Lung (tissue), 12 donors: ENCODE measurements around the gene CCNL2. TPM values are rescaled to one million over a fixed set of nuclear protein-coding genes. Genes with fewer than 3 reads are reported as not detected.

Experiments used
- ATAC-seq: fragments of 200-7000 bp; cut with Tn5 transposase; one replicate; pipeline ENCODE4 v1.9.1; 2020; ENCODE audit warnings: moderate number of reproducible peaks; ENCODE audit not compliant: insufficient read depth, low FRiP score
- DNase-seq, 3 donors: peaks; one replicate each; pipeline ENCODE4 v3.0.0-alpha.2; 2013 to 2017
- H3K27ac ChIP-seq, 2 donors: one replicate each; pipeline ENCODE4 v1.5.1; 2013; ENCODE audit warnings: mild to moderate bottlenecking in 2 of 2, moderate library complexity in 2 of 2, control low read depth in 1 of 2, inconsistent platforms in 1 of 2, low read depth in 1 of 2, low read length in 1 of 2
- H3K27me3 ChIP-seq, 3 donors: one replicate each; pipeline ENCODE4 v1.5.1; 2013; ENCODE audit warnings: low read length in 2 of 3; ENCODE audit not compliant: control insufficient read depth in 3 of 3, insufficient read depth in 3 of 3
- H3K36me3 ChIP-seq, 4 donors: one replicate each; pipeline ENCODE4 v1.5.1; 2013; ENCODE audit warnings: low read length in 4 of 4, mild to moderate bottlenecking in 1 of 4, moderate library complexity in 1 of 4; ENCODE audit not compliant: control insufficient read depth in 4 of 4, insufficient read depth in 4 of 4
- H3K4me1 ChIP-seq, 5 donors: one replicate each; pipeline ENCODE4 v1.5.1; 2013; ENCODE audit warnings: low read length in 5 of 5, mild to moderate bottlenecking in 2 of 5, moderate library complexity in 1 of 5; ENCODE audit not compliant: control insufficient read depth in 5 of 5, insufficient read depth in 5 of 5
- H3K4me3 ChIP-seq: one replicate; pipeline ENCODE4 v1.5.1; 2013; ENCODE audit warnings: mild to moderate bottlenecking, control low read depth, moderate library complexity
- H3K9ac ChIP-seq, 2 donors: one replicate each; pipeline ENCODE4 v1.5.1; 2013; ENCODE audit warnings: low read length in 2 of 2, control low read depth in 1 of 2; ENCODE audit not compliant: insufficient read depth in 1 of 2
- H3K9me3 ChIP-seq, 4 donors: one replicate each; pipeline ENCODE4 v1.5.1; 2013; ENCODE audit warnings: low read length in 3 of 4, mild to moderate bottlenecking in 1 of 4, moderate library complexity in 1 of 4; ENCODE audit not compliant: control insufficient read depth in 4 of 4, insufficient read depth in 3 of 4
- WGBS, 2 donors: extraction: QIAGEN DNeasy Blood & Tissue Kit; methylation state at CpG; one replicate each; pipeline ENCODE4 v1.1.7; 2013; 5-methylcytosine and 5-hydroxymethylcytosine counted together
- polyA plus RNA-seq, 2 donors: library from polyadenylated mRNA; stranded (reverse); fragments of 200-250 nt; gene quantifications; one replicate each; pipeline ENCODE4 v1.2.1, GENCODE V29; 2013
- total RNA-seq, 2 donors: library from RNA; depleted of rRNA in 1 of 2; stranded (reverse); fragments of >200 nt in 1 of 2; gene quantifications; one replicate each; pipeline ENCODE4 v1.2.1, GENCODE V29; 2014 to 2021
- TF ChIP-seq, protein P1 (sequence below): IDR thresholded peaks from 2 replicates; pipeline ENCODE4 v1.5.1; 2012; ENCODE audit warnings: mild to moderate bottlenecking; ENCODE audit errors: control extremely low read depth, extremely low read depth
- donor health status: control.
- donor health status: control.
- donor health status: Bipolar disorder and iron deficiency.
- donor health status: healthy.
- donor health status: DM: yes; HTN: yes; CAD: no.

The CCNL2 gene
- total and polyA plus RNA-seq, 4 donors = 97.9 to 385 (median 193) TPM

DNA sequence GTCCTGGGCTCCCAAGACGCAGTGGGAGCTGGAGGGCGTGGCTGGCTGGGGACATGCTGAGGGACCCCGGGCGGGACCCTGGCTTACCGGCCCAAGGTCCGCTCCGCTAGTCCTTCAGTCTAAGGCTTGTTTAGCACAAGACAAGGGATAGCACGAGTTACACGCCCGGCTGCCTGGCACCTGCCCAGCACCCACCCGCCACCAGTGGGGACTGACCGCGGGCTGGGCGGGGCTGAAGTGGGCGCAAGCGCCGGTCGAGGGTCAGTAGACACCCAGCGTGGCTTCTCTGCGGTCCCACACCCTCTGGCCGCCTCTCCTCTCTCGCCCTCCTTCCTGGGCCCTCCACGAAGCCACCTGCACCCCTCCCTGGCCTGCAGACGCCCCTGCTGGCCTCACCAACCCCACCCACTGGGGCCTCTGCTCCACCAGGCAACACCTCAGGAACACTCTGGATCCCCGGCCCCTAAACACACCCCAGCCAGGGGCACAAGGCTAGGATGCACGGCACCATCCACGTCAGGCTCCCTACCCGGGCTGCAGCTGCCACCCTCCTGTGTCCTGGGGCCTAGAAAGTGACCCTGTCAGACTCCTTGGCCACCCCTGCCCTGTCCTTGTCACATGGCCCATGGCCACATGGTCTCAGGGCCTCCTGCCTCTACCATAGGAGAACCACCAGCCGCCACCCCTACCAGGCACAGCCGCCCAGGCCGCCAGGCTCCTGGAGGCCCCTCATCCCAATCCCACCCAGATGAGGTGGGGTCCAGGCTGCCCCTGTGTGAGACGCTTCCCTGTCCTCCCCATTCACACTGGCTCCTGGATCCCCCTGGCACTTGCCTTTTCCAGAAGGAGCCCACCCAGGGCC is 62.0 kb downstream of the CCNL2 start:
- 97 to 98% methylated on average over 24 to 32 of the region's 32 CpGs for WGBS, 2 donors
- no peak for ATAC-seq
- TF ChIP-seq, protein P1, sequence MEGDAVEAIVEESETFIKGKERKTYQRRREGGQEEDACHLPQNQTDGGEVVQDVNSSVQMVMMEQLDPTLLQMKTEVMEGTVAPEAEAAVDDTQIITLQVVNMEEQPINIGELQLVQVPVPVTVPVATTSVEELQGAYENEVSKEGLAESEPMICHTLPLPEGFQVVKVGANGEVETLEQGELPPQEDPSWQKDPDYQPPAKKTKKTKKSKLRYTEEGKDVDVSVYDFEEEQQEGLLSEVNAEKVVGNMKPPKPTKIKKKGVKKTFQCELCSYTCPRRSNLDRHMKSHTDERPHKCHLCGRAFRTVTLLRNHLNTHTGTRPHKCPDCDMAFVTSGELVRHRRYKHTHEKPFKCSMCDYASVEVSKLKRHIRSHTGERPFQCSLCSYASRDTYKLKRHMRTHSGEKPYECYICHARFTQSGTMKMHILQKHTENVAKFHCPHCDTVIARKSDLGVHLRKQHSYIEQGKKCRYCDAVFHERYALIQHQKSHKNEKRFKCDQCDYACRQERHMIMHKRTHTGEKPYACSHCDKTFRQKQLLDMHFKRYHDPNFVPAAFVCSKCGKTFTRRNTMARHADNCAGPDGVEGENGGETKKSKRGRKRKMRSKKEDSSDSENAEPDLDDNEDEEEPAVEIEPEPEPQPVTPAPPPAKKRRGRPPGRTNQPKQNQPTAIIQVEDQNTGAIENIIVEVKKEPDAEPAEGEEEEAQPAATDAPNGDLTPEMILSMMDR = no peak

DNA sequence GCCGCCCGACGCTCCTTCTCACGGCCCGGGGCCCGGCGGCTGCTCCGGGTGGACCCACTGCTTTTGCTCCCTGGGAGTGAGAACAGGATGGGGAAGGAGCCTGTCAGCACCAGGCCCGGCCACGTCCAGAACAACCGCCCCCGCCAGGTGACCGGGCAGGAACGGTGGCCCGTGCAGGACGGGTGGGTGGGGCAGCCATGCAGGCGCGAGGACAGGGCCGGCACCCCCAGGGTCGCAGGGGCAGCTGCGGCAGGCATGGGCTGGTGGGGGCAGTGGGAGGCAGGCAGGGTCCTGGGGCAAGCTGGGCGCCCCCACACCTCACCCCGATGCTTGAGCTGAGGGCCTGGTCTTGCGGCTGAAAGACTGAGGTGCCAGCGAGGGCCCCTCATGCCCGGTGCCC is 62.7 kb downstream of the CCNL2 start:
- Histone ChIP-seq H3K9me3 (peaks cover 0 to 5% (median 0%) of the 10 kb centered on the region in 4 donors), H3K4me3 (no peak overlapping the region), H3K36me3 (peaks cover 4 to 55% (median 11%) of the 10 kb centered on the region in 4 donors), H3K27me3 (no peaks in the 10 kb centered on the region), H3K27ac (no peak overlapping the region), H3K9ac (no peak overlapping the region), H3K4me1 (peaks cover 0 to 2% (median 0%) of the 10 kb centered on the region in 5 donors)
- WGBS, 2 donors = 93 to 94% methylated on average over 22 to 26 of the region's 26 CpGs
- ATAC-seq (no peak), DNase-seq (no peak)
- TF ChIP-seq, protein P1 = no peak

More for the DNA sequence above, 62.0 kb downstream of the CCNL2 start:
- Histone ChIP-seq H3K36me3 (peaks cover 4 to 59% (median 11%) of the 10 kb centered on the region in 4 donors), H3K9me3 (peaks cover 0 to 5% (median 0%) of the 10 kb centered on the region in 4 donors), H3K9ac (no peak overlapping the region), H3K27ac (no peak overlapping the region), H3K4me1 (peaks cover 0 to 2% (median 0%) of the 10 kb centered on the region in 5 donors), H3K27me3 (no peaks in the 10 kb centered on the region), H3K4me3 (no peak overlapping the region)
- no peak for DNase-seq

- no peak overlapping the region for H3K27ac ChIP-seq
- no peak overlapping the region for H3K4me3 ChIP-seq
- 91% methylated on average over 20 to 21 of the region's 21 CpGs for WGBS, 2 donors
- DNase-seq (no peak), ATAC-seq (no peak)
- TF ChIP-seq, protein P1 = no peak
- no peaks in the 10 kb centered on the region for H3K27me3 ChIP-seq
- no peak overlapping the region for H3K9ac ChIP-seq
- peaks cover 0 to 5% (median 0%) of the 10 kb centered on the region in 4 donors for H3K9me3 ChIP-seq
- H3K36me3 ChIP-seq = peaks cover 4 to 53% (median 8%) of the 10 kb centered on the region in 4 donors
- H3K4me1 ChIP-seq = peaks cover 0 to 2% (median 0%) of the 10 kb centered on the region in 5 donors
Measured at GRCh38 chr1:1335792-1336248, 63.3 kb downstream of the CCNL2 start.

Other genes with a start within 250 kb of the CCNL2 start
- gene TTLL10, start 225.5 kb downstream of the CCNL2 start, total RNA-seq = 10 to 100 TPM in 1 of 2 donors, 1 to 10 TPM in 1; 4.8 to 19.7 TPM
- 1 to 10 TPM; 3.7 to 4.3 TPM for gene TTLL10, start 225.5 kb downstream of the CCNL2 start, polyA plus RNA-seq
- gene TNFRSF18, start 192.7 kb downstream of the CCNL2 start, total RNA-seq = 1 to 10 TPM; 2.7 to 4.0 TPM
- gene TNFRSF18, start 192.7 kb downstream of the CCNL2 start, polyA plus RNA-seq = 1 to 10 TPM; 1.8 to 2.1 TPM
- 1 to 10 TPM; 3.6 to 5.3 TPM for gene TNFRSF4, start 185.2 kb downstream of the CCNL2 start, total RNA-seq
- 10 to 100 TPM in 1 of 2 donors, 1 to 10 TPM in 1; 8.5 to 11.3 TPM for gene TNFRSF4, start 185.2 kb downstream of the CCNL2 start, polyA plus RNA-seq
- gene SDF4, start 167.3 kb downstream of the CCNL2 start, total RNA-seq = 100 to 1,000 TPM in 1 of 2 donors, 10 to 100 TPM in 1; 65.7 to 189 TPM
- gene SDF4, start 167.3 kb downstream of the CCNL2 start, polyA plus RNA-seq = 100 to 1,000 TPM; 108 to 178 TPM
- gene B3GALT6, start 167.1 kb downstream of the CCNL2 start, total RNA-seq = 10 to 100 TPM in 1 of 2 donors, 1 to 10 TPM in 1; 7.0 to 28.3 TPM
- gene B3GALT6, start 167.1 kb downstream of the CCNL2 start, polyA plus RNA-seq = 10 to 100 TPM; 12.7 to 18.9 TPM
- gene C1QTNF12, start 152.6 kb downstream of the CCNL2 start, total RNA-seq = 1 to 10 TPM; 1.5 to 2.5 TPM
- gene C1QTNF12, start 152.6 kb downstream of the CCNL2 start, polyA plus RNA-seq = 1 to 10 TPM; 1.2 to 3.0 TPM
- gene UBE2J2, start 125.5 kb downstream of the CCNL2 start, total RNA-seq = 10 to 100 TPM; 36.0 to 57.4 TPM
- 10 to 100 TPM; 45.9 to 48.2 TPM for gene UBE2J2, start 125.5 kb downstream of the CCNL2 start, polyA plus RNA-seq
- 1 to 10 TPM; 2.3 to 2.4 TPM for gene SCNN1D, start 118.9 kb downstream of the CCNL2 start, total RNA-seq
- gene SCNN1D, start 118.9 kb downstream of the CCNL2 start, polyA plus RNA-seq = 1 to 10 TPM in 1 of 2 donors, under 1 TPM in 1; 0.94 to 3.5 TPM
- gene ACAP3, start 91.4 kb downstream of the CCNL2 start, total RNA-seq = 10 to 100 TPM; 33.6 to 62.8 TPM
- 10 to 100 TPM; 18.7 to 42.0 TPM for gene ACAP3, start 91.4 kb downstream of the CCNL2 start, polyA plus RNA-seq
- gene PUSL1, start 90.7 kb downstream of the CCNL2 start, total RNA-seq = 10 to 100 TPM; 11.3 to 21.1 TPM
- 10 to 100 TPM; 16.1 to 23.7 TPM for gene PUSL1, start 90.7 kb downstream of the CCNL2 start, polyA plus RNA-seq
- gene INTS11, start 74.7 kb downstream of the CCNL2 start, total RNA-seq = 100 to 1,000 TPM in 1 of 2 donors, 10 to 100 TPM in 1; 89.8 to 102 TPM
- gene INTS11, start 74.7 kb downstream of the CCNL2 start, polyA plus RNA-seq = 100 to 1,000 TPM in 1 of 2 donors, 10 to 100 TPM in 1; 91.2 to 130 TPM
- 10 to 100 TPM; 14.2 to 24.2 TPM for gene CPTP, start 74.5 kb downstream of the CCNL2 start, total RNA-seq
- 10 to 100 TPM; 10.9 to 32.0 TPM for gene CPTP, start 74.5 kb downstream of the CCNL2 start, polyA plus RNA-seq
- 1 to 10 TPM in 1 of 2 donors, under 1 TPM in 1; 0.67 to 1.3 TPM for gene TAS1R3, start 68.1 kb downstream of the CCNL2 start, total RNA-seq
- gene TAS1R3, start 68.1 kb downstream of the CCNL2 start, polyA plus RNA-seq = under 1 TPM; 0.13 to 0.43 TPM
- 10 to 100 TPM; 39.2 to 79.1 TPM for gene DVL1, start 49.9 kb downstream of the CCNL2 start, total RNA-seq
- 10 to 100 TPM; 48.8 to 76.9 TPM for gene DVL1, start 49.9 kb downstream of the CCNL2 start, polyA plus RNA-seq
- 100 to 1,000 TPM in 1 of 2 donors, 10 to 100 TPM in 1; 68.9 to 213 TPM for gene MXRA8, start 40.8 kb downstream of the CCNL2 start, total RNA-seq
- gene MXRA8, start 40.8 kb downstream of the CCNL2 start, polyA plus RNA-seq = 10 to 100 TPM; 38.5 to 65.0 TPM
- gene AURKAIP1, start 24.1 kb downstream of the CCNL2 start, total RNA-seq = 100 to 1,000 TPM in 1 of 2 donors, 10 to 100 TPM in 1; 43.5 to 157 TPM
- 100 to 1,000 TPM; 179 to 208 TPM for gene AURKAIP1, start 24.1 kb downstream of the CCNL2 start, polyA plus RNA-seq
- gene MRPL20, start 8.0 kb upstream of the CCNL2 start, total RNA-seq = 100 to 1,000 TPM in 1 of 2 donors, 10 to 100 TPM in 1; 60.1 to 115 TPM
- 100 to 1,000 TPM; 129 to 181 TPM for gene MRPL20, start 8.0 kb upstream of the CCNL2 start, polyA plus RNA-seq
- 10 to 100 TPM; 30.2 to 54.2 TPM for gene ANKRD65, start 21.9 kb upstream of the CCNL2 start, total RNA-seq
- gene ANKRD65, start 21.9 kb upstream of the CCNL2 start, polyA plus RNA-seq = 10 to 100 TPM; 13.5 to 33.5 TPM
- 10 to 100 TPM; 72.6 to 94.3 TPM for gene VWA1, start 36.4 kb upstream of the CCNL2 start, total RNA-seq
- gene VWA1, start 36.4 kb upstream of the CCNL2 start, polyA plus RNA-seq = 10 to 100 TPM; 51.7 to 65.6 TPM
- gene ATAD3C, start 50.4 kb upstream of the CCNL2 start, total RNA-seq = 10 to 100 TPM in 1 of 2 donors, under 1 TPM in 1; 0.60 to 14.0 TPM
- 10 to 100 TPM; 15.7 to 18.0 TPM for gene ATAD3C, start 50.4 kb upstream of the CCNL2 start, polyA plus RNA-seq
- 10 to 100 TPM; 21.6 to 39.0 TPM for gene ATAD3B, start 72.4 kb upstream of the CCNL2 start, total RNA-seq
- gene ATAD3B, start 72.4 kb upstream of the CCNL2 start, polyA plus RNA-seq = 10 to 100 TPM; 23.4 to 32.6 TPM
- gene ATAD3A, start 112.8 kb upstream of the CCNL2 start, total RNA-seq = 10 to 100 TPM in 1 of 2 donors, 1 to 10 TPM in 1; 8.1 to 31.3 TPM
- gene ATAD3A, start 112.8 kb upstream of the CCNL2 start, polyA plus RNA-seq = 10 to 100 TPM; 26.9 to 29.8 TPM
- gene TMEM240, start 141.3 kb upstream of the CCNL2 start, total RNA-seq = 1 to 10 TPM; 2.3 to 3.9 TPM
- 1 to 10 TPM; 2.3 to 4.2 TPM for gene TMEM240, start 141.3 kb upstream of the CCNL2 start, polyA plus RNA-seq
- gene SSU72, start 175.5 kb upstream of the CCNL2 start, total RNA-seq = 100 to 1,000 TPM in 1 of 2 donors, 10 to 100 TPM in 1; 63.7 to 128 TPM
- 100 to 1,000 TPM in 1 of 2 donors, 10 to 100 TPM in 1; 85.8 to 114 TPM for gene SSU72, start 175.5 kb upstream of the CCNL2 start, polyA plus RNA-seq
- gene FNDC10, start 200.8 kb upstream of the CCNL2 start, total RNA-seq = 10 to 100 TPM in 1 of 2 donors, under 1 TPM in 1; 0.40 to 12.8 TPM
- gene FNDC10, start 200.8 kb upstream of the CCNL2 start, polyA plus RNA-seq = 10 to 100 TPM in 1 of 2 donors, 1 to 10 TPM in 1; 2.5 to 10.7 TPM
- gene MIB2, start 216.2 kb upstream of the CCNL2 start, total RNA-seq = 10 to 100 TPM; 41.6 to 60.0 TPM
- gene MIB2, start 216.2 kb upstream of the CCNL2 start, polyA plus RNA-seq = 10 to 100 TPM; 35.5 to 80.5 TPM
- 10 to 100 TPM; 29.2 to 40.3 TPM for gene MMP23B, start 232.8 kb upstream of the CCNL2 start, total RNA-seq
- 10 to 100 TPM; 14.1 to 15.0 TPM for gene MMP23B, start 232.8 kb upstream of the CCNL2 start, polyA plus RNA-seq